GM06990 (cell line): ENCODE data around the gene EWSR1.

Experiments
- DNase-seq: peaks from one replicate; pipeline ENCODE4 v3.0.0-alpha.2; 2011; ENCODE audit not compliant: insufficient read length; ENCODE audit errors: extremely low read depth
- H3K27me3 ChIP-seq: replicated peaks from 2 replicates; pipeline ENCODE4 v1.6.0; 2011; ENCODE audit warnings: low read length; ENCODE audit not compliant: control insufficient read depth, insufficient read depth
- H3K36me3 ChIP-seq: 2 replicates; pipeline ENCODE4 v1.5.1; 2011; ENCODE audit warnings: low read length; ENCODE audit not compliant: control insufficient read depth, insufficient read depth
- H3K4me3 ChIP-seq: replicated peaks from 2 replicates; pipeline ENCODE4 v1.5.1; 2011; ENCODE audit warnings: low read depth, mild to moderate bottlenecking, control low read depth, low read length
- CTCF ChIP-seq: IDR thresholded peaks from 2 replicates; pipeline ENCODE4 v1.5.1; 2011; ENCODE audit warnings: low read length, control low read depth, mild to moderate bottlenecking, inconsistent platforms; ENCODE audit not compliant: insufficient read depth, poor library complexity, severe bottlenecking

EWSR1 gene

GRCh38 chr22:29309332-29310064 lies 41.4 kb downstream of the EWSR1 start:
- Histone ChIP-seq H3K36me3 (no peaks in the 10 kb centered on the region), H3K4me3 (no peak overlapping the region), H3K27me3 (peaks cover 1% of the 10 kb centered on the region)
- no peak for DNase-seq
- no peak for TF ChIP-seq CTCF

DNA sequence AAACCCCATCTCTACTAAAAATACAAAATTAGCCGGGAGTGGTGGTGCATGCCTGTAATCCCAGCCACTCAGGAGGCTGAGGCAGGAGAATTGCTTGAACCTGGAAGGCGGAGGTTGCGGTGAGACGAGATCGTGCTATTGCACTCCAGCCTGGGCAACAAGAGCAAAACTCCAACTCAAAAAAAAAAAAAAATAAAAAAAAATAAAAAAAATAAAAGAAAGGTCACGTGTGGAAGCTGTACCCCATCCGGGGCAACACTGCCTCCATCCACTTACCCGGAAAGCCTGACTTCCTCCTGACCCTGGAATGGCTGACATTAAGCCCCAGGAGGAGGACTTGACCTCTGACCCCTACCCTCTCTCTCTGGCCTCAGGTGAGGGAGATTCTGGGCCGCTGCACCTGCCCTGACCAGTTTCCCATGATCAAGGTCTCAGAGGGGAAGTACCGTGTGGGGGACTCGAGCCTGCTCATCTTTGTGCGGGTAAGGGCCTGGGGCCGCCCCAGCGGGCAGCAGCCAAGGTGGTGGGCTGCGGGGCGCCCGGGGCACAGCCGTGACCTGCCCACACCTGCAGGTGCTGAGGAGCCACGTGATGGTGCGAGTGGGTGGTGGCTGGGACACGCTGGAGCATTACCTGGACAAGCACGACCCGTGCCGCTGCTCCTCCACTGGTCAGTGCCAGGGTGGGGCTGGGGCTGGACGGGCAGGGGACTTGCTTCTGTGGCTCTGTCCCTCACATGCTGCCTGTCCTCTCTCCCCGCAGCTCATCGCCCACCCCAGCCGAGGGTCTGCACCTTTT lies 42.2 kb downstream of the EWSR1 start:
- DNase-seq, result no peak
- Histone ChIP-seq H3K4me3 (no peak overlapping the region), H3K36me3 (no peaks in the 10 kb centered on the region), H3K27me3 (peaks cover 1% of the 10 kb centered on the region)
- no peak for TF ChIP-seq CTCF

DNA sequence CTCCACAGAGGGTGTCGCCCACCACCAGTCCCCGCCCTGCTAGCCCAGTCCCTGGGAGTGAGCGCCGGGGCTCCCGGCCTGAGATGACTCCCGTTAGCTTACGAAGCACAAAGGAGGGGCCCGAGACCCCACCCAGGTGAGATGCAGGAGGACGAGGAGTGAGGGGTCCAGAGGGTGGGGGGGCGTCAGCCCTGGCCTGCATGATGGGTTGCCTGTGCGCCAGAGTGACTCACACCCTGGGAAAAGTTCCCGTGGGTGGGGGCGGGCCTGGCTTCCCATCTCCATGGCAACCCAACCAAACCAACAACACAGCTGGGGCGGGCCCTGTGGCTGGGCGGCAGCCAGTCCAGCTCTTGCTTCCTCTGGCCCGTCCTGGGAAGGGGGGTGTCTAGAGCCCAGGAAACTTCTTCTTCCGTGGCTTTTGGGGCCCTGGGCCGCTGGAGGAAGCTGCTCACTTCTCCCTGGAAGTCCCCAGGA lies 42.8 kb downstream of the EWSR1 start:
- H3K36me3 ChIP-seq, result no peaks in the 10 kb centered on the region
- no peak overlapping the region for H3K4me3 ChIP-seq
- no peak for TF ChIP-seq CTCF
- DNase-seq, result no peak
- peaks cover 1% of the 10 kb centered on the region for H3K27me3 ChIP-seq

DNA sequence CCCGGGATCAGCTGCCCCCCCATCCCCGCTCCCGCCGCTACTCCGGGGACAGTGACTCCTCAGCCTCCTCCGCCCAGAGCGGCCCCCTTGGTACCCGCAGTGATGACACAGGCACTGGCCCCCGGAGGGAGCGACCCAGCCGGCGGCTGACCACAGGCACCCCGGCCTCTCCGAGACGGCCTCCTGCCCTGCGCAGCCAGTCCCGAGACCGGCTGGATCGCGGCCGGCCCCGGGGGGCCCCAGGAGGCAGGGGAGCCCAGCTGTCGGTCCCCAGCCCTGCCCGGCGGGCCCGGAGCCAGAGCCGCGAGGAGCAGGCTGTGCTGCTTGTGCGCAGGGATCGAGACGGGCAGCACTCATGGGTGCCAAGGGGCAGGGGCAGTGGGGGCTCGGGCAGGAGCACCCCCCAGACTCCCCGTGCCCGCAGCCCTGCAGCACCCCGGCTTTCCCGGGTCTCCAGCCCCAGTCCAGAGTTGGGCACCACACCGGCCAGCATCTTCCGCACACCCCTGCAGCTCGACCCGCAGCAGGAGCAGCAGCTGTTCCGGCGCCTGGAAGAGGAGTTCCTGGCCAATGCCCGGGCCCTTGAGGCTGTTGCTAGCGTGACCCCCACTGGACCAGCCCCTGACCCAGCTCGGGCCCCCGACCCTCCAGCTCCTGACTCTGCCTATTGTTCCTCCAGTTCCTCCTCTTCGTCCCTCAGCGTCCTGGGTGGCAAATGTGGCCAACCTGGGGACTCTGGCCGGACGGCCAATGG lies 43.6 kb downstream of the EWSR1 start:
- no peak for DNase-seq
- Histone ChIP-seq H3K4me3 (no peak overlapping the region), H3K36me3 (no peaks in the 10 kb centered on the region), H3K27me3 (peaks cover 1% of the 10 kb centered on the region)
- TF ChIP-seq CTCF, result no peak

DNA sequence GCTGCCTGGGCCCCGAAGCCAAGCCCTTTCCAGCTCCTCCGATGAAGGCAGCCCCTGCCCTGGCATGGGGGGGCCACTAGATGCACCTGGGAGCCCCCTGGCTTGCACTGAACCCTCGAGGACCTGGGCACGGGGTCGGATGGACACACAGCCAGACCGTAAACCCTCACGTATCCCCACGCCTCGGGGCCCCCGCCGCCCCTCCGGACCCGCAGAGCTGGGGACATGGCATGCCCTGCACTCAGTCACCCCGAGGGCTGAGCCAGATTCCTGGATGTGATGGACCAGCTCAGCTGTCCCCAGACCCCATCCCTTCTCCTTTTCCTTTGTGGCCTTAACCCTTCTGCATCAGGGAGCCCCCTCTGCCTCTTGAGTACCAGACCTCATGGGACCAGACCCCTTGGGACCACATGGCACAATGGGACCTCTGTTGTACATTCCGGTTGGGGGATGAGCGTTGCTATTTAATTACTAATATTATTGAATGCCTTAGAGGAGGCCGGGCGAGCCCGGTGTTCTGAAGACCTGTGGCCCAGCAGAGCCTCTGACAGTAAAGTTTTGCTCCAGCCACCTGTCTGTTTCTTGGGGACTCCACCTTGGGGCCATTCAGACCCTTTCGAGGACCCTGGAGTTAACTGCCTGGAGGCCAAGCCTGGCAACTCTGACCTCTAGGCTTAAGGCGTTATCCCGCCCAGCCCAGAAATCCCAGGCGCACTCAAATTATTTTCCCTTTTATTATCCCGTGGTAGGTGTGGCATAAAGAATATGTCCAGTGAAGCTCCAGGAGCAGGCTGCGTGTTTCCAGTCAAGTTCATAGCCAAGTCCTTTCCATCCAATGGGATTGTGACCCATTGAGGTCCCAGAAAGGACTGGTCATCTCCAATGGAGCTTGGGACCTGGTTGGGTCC lies 44.4 kb downstream of the EWSR1 start:
- H3K4me3 ChIP-seq, result no peak overlapping the region
- TF ChIP-seq CTCF, result no peak
- peaks cover 1% of the 10 kb centered on the region for H3K27me3 ChIP-seq
- no peak for DNase-seq
- H3K36me3 ChIP-seq, result no peaks in the 10 kb centered on the region
